Measurements from ENCODE around the gene OCA2. TPM values are rescaled to one million over a fixed set of nuclear protein-coding genes. Genes with fewer than 3 reads are reported as not detected.

The OCA2 gene
- total RNA-seq, 1 experiment from 2014 or later, result not detected

DNA sequence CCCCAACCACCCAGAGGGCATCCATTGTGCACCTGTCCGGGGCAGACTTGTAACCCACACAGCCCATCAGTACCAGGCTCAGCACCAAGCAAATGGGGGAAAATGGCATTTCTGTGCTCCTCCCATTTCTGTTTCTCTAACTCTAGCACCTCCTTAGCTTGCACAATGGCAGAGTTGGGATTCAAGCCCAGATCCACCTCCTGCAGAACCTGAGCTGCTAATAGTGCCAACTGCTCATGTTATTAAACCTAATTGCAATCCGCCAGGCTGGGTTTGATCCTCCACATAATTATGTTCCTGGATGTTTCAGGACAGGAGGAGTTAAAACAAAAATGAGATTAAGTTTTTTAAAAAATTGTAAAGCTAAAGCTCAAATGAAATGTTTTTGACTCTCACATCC lies 235.0 kb downstream of the OCA2 start:
- H3K27ac Mint-ChIP-seq (ENCODE audit: low read depth, unreplicated experiment), result no peak overlapping the region
- no peak overlapping the region for H3K4me3 Mint-ChIP-seq (ENCODE audit: unreplicated experiment)
- no peaks in the 10 kb centered on the region for H3K36me3 Mint-ChIP-seq (ENCODE audit: insufficient read depth, unreplicated experiment)
- H3K4me1 Mint-ChIP-seq (ENCODE audit: insufficient read depth, unreplicated experiment), result no peaks in the 10 kb centered on the region
- no peak for DNase-seq (ENCODE audit: unreplicated experiment)
- H3K9me3 Mint-ChIP-seq (ENCODE audit: unreplicated experiment), result peaks cover 49% of the 10 kb centered on the region
- TF ChIP-seq, protein P1, sequence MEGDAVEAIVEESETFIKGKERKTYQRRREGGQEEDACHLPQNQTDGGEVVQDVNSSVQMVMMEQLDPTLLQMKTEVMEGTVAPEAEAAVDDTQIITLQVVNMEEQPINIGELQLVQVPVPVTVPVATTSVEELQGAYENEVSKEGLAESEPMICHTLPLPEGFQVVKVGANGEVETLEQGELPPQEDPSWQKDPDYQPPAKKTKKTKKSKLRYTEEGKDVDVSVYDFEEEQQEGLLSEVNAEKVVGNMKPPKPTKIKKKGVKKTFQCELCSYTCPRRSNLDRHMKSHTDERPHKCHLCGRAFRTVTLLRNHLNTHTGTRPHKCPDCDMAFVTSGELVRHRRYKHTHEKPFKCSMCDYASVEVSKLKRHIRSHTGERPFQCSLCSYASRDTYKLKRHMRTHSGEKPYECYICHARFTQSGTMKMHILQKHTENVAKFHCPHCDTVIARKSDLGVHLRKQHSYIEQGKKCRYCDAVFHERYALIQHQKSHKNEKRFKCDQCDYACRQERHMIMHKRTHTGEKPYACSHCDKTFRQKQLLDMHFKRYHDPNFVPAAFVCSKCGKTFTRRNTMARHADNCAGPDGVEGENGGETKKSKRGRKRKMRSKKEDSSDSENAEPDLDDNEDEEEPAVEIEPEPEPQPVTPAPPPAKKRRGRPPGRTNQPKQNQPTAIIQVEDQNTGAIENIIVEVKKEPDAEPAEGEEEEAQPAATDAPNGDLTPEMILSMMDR (IDR thresholded peaks at IDR 0.05; ENCODE audit: unreplicated experiment), result no peak
- no TSS peak for BruUV-seq (replicated peaks)
- CTCF ChIA-PET, result interaction anchor here (0.6 kb wide), 1 partner anchor 262 kb away, joined by 3 read pairs; no protein-coding TSS in a partner anchor
- H3K27me3 Mint-ChIP-seq (ENCODE audit: insufficient read depth, unreplicated experiment), result no peaks in the 10 kb centered on the region
- intact Hi-C loops (cut with micrococcal nuclease), result no loop called here
- POLR2A ChIA-PET, result no interaction called here

DNA sequence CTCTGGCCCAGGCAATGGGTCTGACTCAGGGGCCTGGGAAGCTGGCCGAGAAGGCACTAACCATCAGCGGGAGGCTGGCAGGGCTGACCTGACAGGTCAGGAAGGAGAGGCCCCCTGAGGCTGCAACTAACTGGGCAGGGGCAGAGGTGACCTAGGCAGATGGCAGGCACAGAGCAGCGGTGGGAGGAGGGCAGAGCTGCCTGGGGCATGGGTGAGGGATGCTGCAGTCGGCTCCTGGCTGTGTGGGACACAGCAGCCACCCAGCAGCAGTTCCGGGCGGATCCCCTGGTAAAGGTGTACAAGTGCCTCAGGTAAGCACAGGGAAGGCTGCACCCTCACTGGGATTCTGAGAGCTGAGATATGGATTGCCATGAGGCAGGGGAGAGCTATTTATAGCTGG lies 236.1 kb downstream of the OCA2 start:
- POLR2A ChIA-PET, result no interaction called here
- no peak overlapping the region for H3K27ac Mint-ChIP-seq (ENCODE audit: low read depth, unreplicated experiment)
- CTCF ChIA-PET, result no interaction called here
- intact Hi-C loops (cut with micrococcal nuclease), result no loop called here
- no TSS peak for BruUV-seq (replicated peaks)
- no peak for DNase-seq (ENCODE audit: unreplicated experiment)
- H3K27me3 Mint-ChIP-seq (ENCODE audit: insufficient read depth, unreplicated experiment), result no peaks in the 10 kb centered on the region
- no peaks in the 10 kb centered on the region for H3K4me1 Mint-ChIP-seq (ENCODE audit: insufficient read depth, unreplicated experiment)
- H3K4me3 Mint-ChIP-seq (ENCODE audit: unreplicated experiment), result no peak overlapping the region
- peaks cover 40% of the 10 kb centered on the region for H3K9me3 Mint-ChIP-seq (ENCODE audit: unreplicated experiment)
- TF ChIP-seq, protein P1 (IDR thresholded peaks at IDR 0.05; ENCODE audit: unreplicated experiment), result no peak
- H3K36me3 Mint-ChIP-seq (ENCODE audit: insufficient read depth, unreplicated experiment), result no peaks in the 10 kb centered on the region

- DNase-seq (ENCODE audit: unreplicated experiment), result no peak
- Mint-ChIP-seq H3K9me3 (ENCODE audit: unreplicated experiment) (peaks cover 50% of the 10 kb centered on the region), H3K4me3 (ENCODE audit: unreplicated experiment) (no peak overlapping the region), H3K36me3 (ENCODE audit: insufficient read depth, unreplicated experiment) (no peaks in the 10 kb centered on the region), H3K27me3 (ENCODE audit: insufficient read depth, unreplicated experiment) (no peaks in the 10 kb centered on the region), H3K27ac (ENCODE audit: low read depth, unreplicated experiment) (no peak overlapping the region), H3K4me1 (ENCODE audit: insufficient read depth, unreplicated experiment) (no peaks in the 10 kb centered on the region)
- CTCF ChIA-PET, result no interaction called here
- BruUV-seq (replicated peaks), result no TSS peak
- POLR2A ChIA-PET, result no interaction called here
- TF ChIP-seq, protein P1 (IDR thresholded peaks at IDR 0.05; ENCODE audit: unreplicated experiment), result no peak
- intact Hi-C loops (cut with micrococcal nuclease), result no loop called here
Observed at GRCh38 chr15:27861171-27861570, 237.9 kb downstream of the OCA2 start.

- Mint-ChIP-seq H3K4me1 (ENCODE audit: insufficient read depth, unreplicated experiment) (no peaks in the 10 kb centered on the region), H3K36me3 (ENCODE audit: insufficient read depth, unreplicated experiment) (no peaks in the 10 kb centered on the region), H3K27ac (ENCODE audit: low read depth, unreplicated experiment) (no peak overlapping the region), H3K9me3 (ENCODE audit: unreplicated experiment) (peaks cover 39% of the 10 kb centered on the region), H3K4me3 (ENCODE audit: unreplicated experiment) (no peak overlapping the region), H3K27me3 (ENCODE audit: insufficient read depth, unreplicated experiment) (no peaks in the 10 kb centered on the region)
- POLR2A ChIA-PET, result no interaction called here
- TF ChIP-seq, protein P1 (IDR thresholded peaks at IDR 0.05; ENCODE audit: unreplicated experiment), result no peak
- intact Hi-C loops (cut with micrococcal nuclease), result no loop called here
- CTCF ChIA-PET, result interaction anchor here (0.6 kb wide), 1 partner anchor 323 kb away, joined by 5 read pairs; no protein-coding TSS in a partner anchor
- DNase-seq (ENCODE audit: unreplicated experiment), result no peak
- BruUV-seq (replicated peaks), result no TSS peak
Observed at GRCh38 chr15:27855137-27855536, 244.0 kb downstream of the OCA2 start.
